ENCODE measurements around the gene PLET1.

- no peak for TF ChIP-seq POLR2AphosphoS5 (IDR thresholded peaks at IDR 0.05; ENCODE audit: low read depth, low read length)
- no peak for TF ChIP-seq JUND (IDR thresholded peaks at IDR 0.05)
- TF ChIP-seq EZH2phosphoT487 (IDR thresholded peaks at IDR 0.05; ENCODE audit: borderline replicate concordance), result no peak
- no peak for TF ChIP-seq ATF3 (IDR thresholded peaks at IDR 0.05)
- no peak for TF ChIP-seq CTCF (IDR thresholded peaks at IDR 0.05 in 2 of 3, conservative IDR thresholded peaks at IDR 0.05 in 1 of 3; ENCODE audit: borderline replicate concordance in 1 of 3, insufficient read depth in 1 of 3, low read depth in 2 of 3, low read length in 2 of 3)
- no peak for TF ChIP-seq POLR2A (IDR thresholded peaks at IDR 0.05; ENCODE audit: borderline replicate concordance, extremely low read depth, insufficient read depth, insufficient read length)
- no peak for TF ChIP-seq SIN3A (IDR thresholded peaks at IDR 0.05; ENCODE audit: low read depth)
- TF ChIP-seq ZNF274 (IDR thresholded peaks at IDR 0.05; ENCODE audit: low read depth, low read length), result no peak
- TF ChIP-seq EZH2 (IDR thresholded peaks at IDR 0.05), result no peak
- TF ChIP-seq SRF (IDR thresholded peaks at IDR 0.05; ENCODE audit: low read depth), result no peak
- no peak for TF ChIP-seq REST (IDR thresholded peaks at IDR 0.05; ENCODE audit: low read depth)
Observed at GRCh38 chr11:112298535-112298934, 37.9 kb upstream of the PLET1 start.

All from HCT116 (cell line).